NCI-H510A (cell line): ENCODE measurements around the gene TMEM254.
"Not testable (repeated sequence)": the region's sequence is repeated elsewhere in the genome, so short reads cannot be mapped to it uniquely, and the experiment has no call there.

Source experiments
- DNase-seq: peaks from one replicate; lab custom pipeline; 2025; lab: John Stamatoyannopoulos, UW

Gene TMEM254

GRCh38 chr10:80078448-80079311 is at the start of gene TMEM254:
TMEM254 (plus strand) TSS chr10:80078665; CDS start chr10:80078700, 35 bp downstream.
- peak; percentile 93 for DNase-seq

DNA sequence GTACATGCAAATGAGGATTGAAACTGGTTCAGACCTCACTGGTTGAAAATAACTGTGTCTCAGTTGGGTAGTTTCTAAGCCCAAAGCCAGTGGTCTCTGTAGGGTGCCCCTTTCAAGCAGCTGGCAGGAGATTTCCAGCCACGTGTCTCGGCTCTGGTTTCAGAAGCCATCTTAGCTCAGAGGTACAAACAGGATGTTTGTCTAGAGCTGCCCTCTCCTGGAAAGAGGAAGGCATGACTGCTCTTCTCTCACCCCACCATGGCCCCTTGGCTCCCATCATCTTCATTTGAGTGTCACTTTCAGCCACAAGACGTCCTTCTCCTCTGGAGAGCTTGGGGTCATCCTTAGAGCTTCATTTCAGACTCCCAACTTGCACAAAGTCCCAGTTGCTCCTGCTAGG is 49.3 kb upstream of the TMEM254 start:
- not testable (repeated sequence) for DNase-seq

DNA sequence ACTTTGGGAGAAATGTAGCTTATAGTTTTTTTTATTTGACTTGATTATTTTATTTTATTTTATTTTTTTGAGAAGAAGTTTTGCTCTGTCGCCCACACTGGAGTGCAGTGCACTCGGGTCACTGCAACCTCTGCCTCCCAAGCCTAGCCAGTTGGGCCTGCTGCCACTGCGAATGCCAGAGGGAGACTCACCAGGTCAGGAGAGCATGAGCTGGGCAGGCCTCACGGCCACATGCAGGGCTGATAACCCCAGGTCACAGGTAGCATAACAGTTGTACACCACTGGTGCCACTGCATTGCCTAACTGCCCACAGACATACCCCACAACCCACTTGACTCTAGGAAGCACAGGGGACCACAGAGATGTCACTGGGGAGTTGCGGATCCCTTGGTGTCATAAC is 48.6 kb upstream of the TMEM254 start:
- not testable (repeated sequence) for DNase-seq

DNA sequence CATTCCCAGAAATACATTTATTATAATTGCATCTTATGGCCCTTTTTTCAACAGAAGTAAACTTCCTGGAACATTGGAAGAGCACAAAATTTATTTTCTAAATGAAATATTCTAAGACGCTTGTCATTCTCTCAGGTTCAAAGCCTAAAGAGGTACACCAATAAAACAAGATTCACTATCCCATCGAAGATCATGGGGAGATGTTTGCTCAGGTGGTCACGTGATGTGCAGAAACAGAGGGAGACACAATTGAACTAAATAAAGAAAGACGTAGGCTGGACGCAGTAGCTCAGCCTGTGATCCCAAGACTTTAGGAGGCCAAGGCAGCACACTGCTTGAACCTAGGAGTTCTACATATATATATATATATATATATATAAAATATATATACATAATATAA is 46.0 kb upstream of the TMEM254 start:
- no peak for DNase-seq

GRCh38 chr10:80034766-80035165 is 43.7 kb upstream of the TMEM254 start:
- DNase-seq: not testable (repeated sequence)

DNA sequence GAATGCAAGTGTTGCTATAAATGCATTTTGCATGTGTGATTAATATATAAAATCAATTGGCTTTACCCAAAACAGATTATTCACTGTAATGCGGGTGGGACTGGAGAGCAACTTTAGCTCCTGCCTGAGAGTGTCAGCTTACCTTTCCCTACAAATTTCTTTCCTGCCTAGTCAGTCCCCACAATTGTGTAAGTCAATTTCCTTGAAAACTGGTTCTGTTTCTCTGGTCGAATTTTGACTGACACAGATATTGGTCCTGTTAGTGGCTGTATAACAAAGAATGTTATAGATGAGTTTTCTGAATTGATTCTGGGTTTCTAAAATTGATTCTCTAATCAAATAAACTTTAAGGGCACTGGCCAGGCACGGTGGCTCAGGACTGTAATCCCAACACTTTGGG is 43.0 kb upstream of the TMEM254 start:
- DNase-seq: not testable (repeated sequence)

DNA sequence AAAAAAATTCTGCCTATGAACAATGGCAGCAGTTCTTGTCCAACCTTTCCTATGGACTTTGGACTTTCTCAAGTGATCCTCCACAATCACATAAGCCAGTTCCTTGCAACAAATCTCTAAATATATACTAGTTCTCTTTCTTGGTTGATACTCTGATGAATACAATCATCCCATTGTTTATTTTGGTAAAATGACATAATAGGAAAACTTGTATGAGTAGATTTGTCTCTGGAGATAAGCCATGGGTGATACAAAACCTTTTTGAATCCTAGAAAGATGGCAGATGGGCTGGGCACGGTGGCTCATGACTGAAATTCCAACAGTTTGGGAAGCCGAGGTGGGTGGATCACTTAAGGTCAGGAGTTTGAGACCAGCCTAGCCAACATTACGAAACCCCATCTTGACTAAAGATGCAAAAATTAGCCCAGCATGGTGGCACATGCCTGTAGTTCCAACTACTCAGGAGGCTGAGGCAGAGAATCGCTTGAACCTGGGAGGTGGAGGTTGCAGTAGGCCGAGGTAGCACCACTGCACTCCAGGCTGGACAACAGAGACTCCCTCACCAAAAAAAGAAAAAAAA is 41.5 kb upstream of the TMEM254 start:
- not testable (repeated sequence) for DNase-seq

DNA sequence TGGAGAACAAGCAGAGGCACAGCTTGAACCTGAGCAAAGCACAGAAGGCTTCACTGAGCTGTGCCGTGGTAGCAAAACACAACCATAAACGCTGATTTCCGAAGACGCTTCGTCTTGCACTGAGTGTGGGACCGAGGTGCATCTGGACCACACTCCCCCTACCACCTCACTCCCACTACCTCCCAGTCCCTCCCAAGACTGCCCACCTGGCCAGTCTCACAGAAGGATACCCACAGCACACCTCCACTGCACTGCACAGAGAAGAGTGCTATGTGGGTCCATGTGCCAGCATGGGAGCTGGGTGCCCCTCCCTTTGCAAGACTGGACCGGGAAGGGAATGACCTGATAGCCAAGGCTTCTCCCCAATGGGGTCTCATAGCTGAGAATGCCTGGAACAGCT is 40.2 kb upstream of the TMEM254 start:
- DNase-seq: not testable (repeated sequence)

GRCh38 chr10:80041162-80041561 is 37.3 kb upstream of the TMEM254 start:
- DNase-seq: no peak

DNA sequence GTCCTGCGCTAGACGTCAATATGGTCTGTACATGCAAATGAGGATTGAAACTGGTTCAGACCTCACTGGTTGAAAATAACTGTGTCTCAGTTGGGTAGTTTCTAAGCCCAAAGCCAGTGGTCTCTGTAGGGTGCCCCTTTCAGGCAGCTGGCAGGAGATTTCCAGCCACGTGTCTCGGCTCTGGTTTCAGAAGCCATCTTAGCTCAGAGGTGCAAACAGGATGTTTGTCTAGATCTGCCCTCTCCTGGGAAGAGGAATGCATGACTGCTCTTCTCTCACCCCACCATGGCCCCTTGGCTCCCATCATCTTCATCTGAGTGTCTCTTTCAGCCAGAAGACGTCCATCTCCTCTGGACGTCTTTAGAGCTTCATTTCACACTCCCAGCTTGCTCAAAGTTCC is 33.5 kb upstream of the TMEM254 start:
- not testable (repeated sequence) for DNase-seq

- peak; percentile 37 for DNase-seq
These were observed 31.6 kb upstream of the TMEM254 start for GRCh38 chr10:80046629-80047441.

DNA sequence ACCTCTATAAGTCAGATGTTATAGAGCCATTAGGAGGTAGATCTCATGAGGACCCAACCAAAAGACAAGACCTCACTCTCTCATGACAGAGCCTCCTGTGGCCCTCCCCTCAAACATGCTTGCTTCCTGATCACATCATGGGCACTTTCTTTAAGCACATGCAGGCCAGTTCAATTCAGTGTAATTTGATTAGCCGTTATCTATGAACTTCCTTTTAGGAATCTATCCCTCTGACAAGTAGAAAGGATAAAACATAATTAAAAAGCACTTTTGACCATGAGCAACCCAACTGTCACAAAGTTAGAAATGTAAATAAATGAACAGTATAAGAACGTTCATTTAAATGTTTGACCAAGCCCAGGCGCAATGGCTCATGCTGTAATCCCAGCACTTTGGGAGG is 27.7 kb upstream of the TMEM254 start:
- no peak for DNase-seq

GRCh38 chr10:80051993-80052392 is 26.5 kb upstream of the TMEM254 start:
- no peak for DNase-seq

DNA sequence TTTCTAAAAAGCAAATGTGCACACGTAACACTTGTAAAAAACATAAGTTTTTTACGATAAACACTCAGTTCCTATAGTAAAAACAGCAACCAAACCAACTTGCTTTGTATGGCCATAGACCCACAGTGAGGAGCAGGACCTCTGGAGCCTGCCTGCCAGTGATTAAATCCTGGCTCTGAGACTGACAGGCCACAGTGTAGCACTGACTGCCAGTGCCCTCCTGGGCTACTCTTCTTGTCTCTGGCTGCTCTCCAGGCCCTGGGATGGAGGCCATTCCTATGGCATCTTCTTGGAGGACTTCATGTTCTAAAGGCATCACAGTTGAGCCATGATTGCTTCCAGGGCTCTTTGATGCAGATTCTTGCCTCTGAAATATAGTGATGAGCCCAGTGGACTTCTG is 22.7 kb upstream of the TMEM254 start:
- no peak for DNase-seq

- no peak for DNase-seq
These were observed 21.3 kb upstream of the TMEM254 start for GRCh38 chr10:80057171-80057570.

- DNase-seq: no peak
These were observed 14.2 kb upstream of the TMEM254 start for GRCh38 chr10:80064120-80064886.

- no peak for DNase-seq
These were observed 11.7 kb upstream of the TMEM254 start for GRCh38 chr10:80066809-80067208.

GRCh38 chr10:80067821-80068220 is 10.6 kb upstream of the TMEM254 start:
- not testable (repeated sequence) for DNase-seq

GRCh38 chr10:80068270-80068669 is 10.2 kb upstream of the TMEM254 start:
- DNase-seq: no peak

- DNase-seq: no peak
These were observed 8.4 kb upstream of the TMEM254 start for GRCh38 chr10:80070057-80070456.

- DNase-seq: no peak
These were observed 5.9 kb upstream of the TMEM254 start for GRCh38 chr10:80072584-80072983.

- DNase-seq: no peak
These were observed 2.7 kb upstream of the TMEM254 start for GRCh38 chr10:80075781-80076180.
